ENCODE results near the gene TMED5. TPM values are rescaled to one million over a fixed set of nuclear protein-coding genes. Genes with fewer than 3 reads are reported as not detected.

Gene TMED5
- total RNA-seq, 2 donors from 2014 or later, result 63.4 to 66.4 TPM

- TF ChIP-seq CTCF (IDR thresholded peaks at IDR 0.05), result no peak
- no peaks in the 10 kb centered on the region for H3K9me3 ChIP-seq
- no peaks in the 10 kb centered on the region for H3K4me1 ChIP-seq
- no peak overlapping the region for H3K9ac ChIP-seq (ENCODE audit: low read depth in 2 of 2, low read length in 2 of 2)
- intact Hi-C loops (cut with DNase I), result no loop called here
- no peaks in the 10 kb centered on the region for H3K27me3 ChIP-seq
- H3K4me3 ChIP-seq, result no peak overlapping the region
- no peaks in the 10 kb centered on the region for H3K36me3 ChIP-seq
- no peak for DNase-seq
- H3K27ac ChIP-seq, result no peak overlapping the region
Measured at GRCh38 chr1:93106226-93106625, 74.0 kb downstream of the TMED5 start.

- no peak for TF ChIP-seq CTCF (IDR thresholded peaks at IDR 0.05)
- no peaks in the 10 kb centered on the region for H3K27me3 ChIP-seq
- no peaks in the 10 kb centered on the region for H3K4me1 ChIP-seq
- no peak for DNase-seq
- H3K4me3 ChIP-seq, result no peak overlapping the region
- H3K9me3 ChIP-seq, result no peaks in the 10 kb centered on the region
- no peaks in the 10 kb centered on the region for H3K36me3 ChIP-seq
- H3K27ac ChIP-seq, result no peak overlapping the region
- intact Hi-C loops (cut with DNase I), result no loop called here
- H3K9ac ChIP-seq (ENCODE audit: low read depth in 2 of 2, low read length in 2 of 2), result no peak overlapping the region
Measured at GRCh38 chr1:93102142-93102541, 78.1 kb downstream of the TMED5 start.

Other genes starting within 250 kb of the TMED5 start
- 10 to 100 TPM; 14.3 to 14.4 TPM for gene DIPK1A, start 219.0 kb downstream of the TMED5 start, total RNA-seq
- gene MTF2, start 101.1 kb downstream of the TMED5 start, total RNA-seq, result 10 to 100 TPM; 26.5 to 33.4 TPM
- 1 to 10 TPM; 4.2 to 7.6 TPM for gene CCDC18, start 311 bp upstream of the TMED5 start, total RNA-seq
- gene DR1, start 165.5 kb upstream of the TMED5 start, total RNA-seq, result 10 to 100 TPM; 48.7 to 64.6 TPM

All from colonic mucosa (tissue), 4 donors.